ENCODE results near the gene TMEM167A. TPM values are rescaled to one million over a fixed set of nuclear protein-coding genes. Genes with fewer than 3 reads are reported as not detected.

The TMEM167A gene
- total RNA-seq, 1 experiment from 2014 or later = 139 TPM

- Histone ChIP-seq H2BK5ac (ENCODE audit: insufficient read length, low read length) (no peak overlapping the region), H3K79me2 (ENCODE audit: insufficient read depth, low read length) (no peaks in the 10 kb centered on the region), H4K5ac (ENCODE audit: insufficient read length, low read depth, low read length) (no peak overlapping the region), H2AFZ (ENCODE audit: low read length) (no peak overlapping the region), H2BK120ac (ENCODE audit: low read depth, low read length, poor library complexity, severe bottlenecking) (no peak overlapping the region), H3K23me2 (ENCODE audit: insufficient read length, low read depth, low read length, poor library complexity, severe bottlenecking) (no peaks in the 10 kb centered on the region), H2BK15ac (ENCODE audit: low read depth, low read length) (no peak overlapping the region), H2AK5ac (ENCODE audit: insufficient read length, low read length) (no peak overlapping the region), H4K8ac (replicated peaks; ENCODE audit: insufficient read length, low read depth, low read length) (no peak overlapping the region), H3K79me1 (ENCODE audit: insufficient read depth, low read depth, low read length, poor library complexity, severe bottlenecking) (no peaks in the 10 kb centered on the region), H3T11ph (ENCODE audit: low read length) (no peak overlapping the region), H2BK12ac (ENCODE audit: insufficient read length, low read depth, low read length) (no peak overlapping the region), H3K9me3 (ENCODE audit: control insufficient read depth, low read depth, low read length) (no peaks in the 10 kb centered on the region), H3K4me2 (ENCODE audit: insufficient read depth, insufficient read length, low read length) (no peak overlapping the region), H4K20me1 (ENCODE audit: control insufficient read depth, insufficient read depth, insufficient read length) (no peaks in the 10 kb centered on the region), H3K9ac (ENCODE audit: extremely low read depth, insufficient read length, low read length) (no peak overlapping the region), H3K27me3 (ENCODE audit: insufficient read depth, low read length) (no peaks in the 10 kb centered on the region), H3K18ac (ENCODE audit: insufficient read length, low read depth, low read length) (no peak overlapping the region), H2BK20ac (ENCODE audit: low read depth, low read length, poor library complexity, severe bottlenecking) (no peak overlapping the region), H4K91ac (ENCODE audit: insufficient read length, low read depth, low read length) (no peak overlapping the region), H3K4me1 (ENCODE audit: insufficient read depth, low read length) (no peaks in the 10 kb centered on the region), H3K23ac (ENCODE audit: insufficient read length, low read depth, low read length) (no peak overlapping the region), H3K14ac (ENCODE audit: insufficient read depth, low read length) (no peak overlapping the region), H3K56ac (ENCODE audit: insufficient read length, low read depth, low read length) (no peak overlapping the region), H3K4ac (ENCODE audit: low read depth, low read length) (no peak overlapping the region), H3K27ac (ENCODE audit: insufficient read length, low read depth, low read length) (no peak overlapping the region)
- Mint-ChIP-seq H3K4me3 (no peak overlapping the region), H3K27ac (peak overlapping the region in 1 of 3 experiments; percentile 17; a peak in 3 of 7 replicates), H3K27me3 (ENCODE audit: low read depth) (no peaks in the 10 kb centered on the region), H3K36me3 (ENCODE audit: insufficient read depth in 1 of 3, low read depth in 3 of 3) (peaks cover 15 to 51% (median 47%) of the 10 kb centered on the region in 3 experiments; a peak in 6 of 7 replicates), H3K4me1 (no peaks in the 10 kb centered on the region), H3K9me3 (no peaks in the 10 kb centered on the region)
- no peak for DNase-seq
- WGBS (ENCODE audit: extremely low coverage, insufficient read length, low lambda C conversion rate) = no CpG with 5 or more reads among the region's 2 CpGs
- TF ChIP-seq CTCF (conservative IDR thresholded peaks at IDR 0.05) = no peak
Measured at GRCh38 chr5:83055166-83055565, 22.0 kb downstream of the TMEM167A start.
